RWPE2 (cell line): ENCODE data around the gene HS3ST4.

Experiments used
- ATAC-seq: fragments of 200-7000 bp; cut with Tn5 transposase; 3 replicates; pipeline ENCODE4 v1.9.1; 2021; ENCODE audit warnings: low read depth
- DNase-seq: peaks from one replicate; pipeline ENCODE4 v3.0.0-alpha.2; 2020; ENCODE audit warnings: low spot score
- H3K27ac ChIP-seq: fragments of 450-650 bp; 2 replicates; pipeline ENCODE4 v1.5.1; 2017; ENCODE audit warnings: mild to moderate bottlenecking; ENCODE audit not compliant: poor library complexity, severe bottlenecking
- H3K27me3 ChIP-seq: fragments of 250-450 bp; sonication (Bioruptor Pico); 2 replicates; pipeline ENCODE4 v1.5.1; 2021; ENCODE audit warnings: mild to moderate bottlenecking, moderate library complexity; ENCODE audit not compliant: insufficient read depth, poor library complexity, severe bottlenecking
- H3K36me3 ChIP-seq: fragments of 250-450 bp; sonication (Bioruptor Pico); 2 replicates; pipeline ENCODE4 v1.5.1; 2020; ENCODE audit warnings: low read depth, mild to moderate bottlenecking, moderate library complexity
- H3K4me1 ChIP-seq: fragments of 250-450 bp; sonication (Bioruptor Pico); 2 replicates; pipeline ENCODE4 v1.5.1; 2021; ENCODE audit warnings: mild to moderate bottlenecking, moderate library complexity; ENCODE audit not compliant: insufficient read depth, poor library complexity, severe bottlenecking
- H3K4me3 ChIP-seq: fragments of 250-450 bp; sonication (Bioruptor Pico); 2 replicates; pipeline ENCODE4 v1.5.1; 2021; ENCODE audit warnings: mild to moderate bottlenecking, moderate library complexity; ENCODE audit not compliant: severe bottlenecking
- H3K9me3 ChIP-seq: fragments of 250-450 bp; sonication (Bioruptor Pico); 2 replicates; pipeline ENCODE4 v1.5.1; 2021; ENCODE audit warnings: mild to moderate bottlenecking, moderate library complexity; ENCODE audit not compliant: severe bottlenecking
- TF ChIP-seq, protein P1 (sequence below): fragments of 450-650 bp; IDR thresholded peaks from one replicate; pipeline ENCODE4 v1.5.1; 2017; ENCODE audit warnings: mild to moderate bottlenecking, moderate library complexity; ENCODE audit not compliant: poor library complexity, severe bottlenecking

HS3ST4 gene

DNA sequence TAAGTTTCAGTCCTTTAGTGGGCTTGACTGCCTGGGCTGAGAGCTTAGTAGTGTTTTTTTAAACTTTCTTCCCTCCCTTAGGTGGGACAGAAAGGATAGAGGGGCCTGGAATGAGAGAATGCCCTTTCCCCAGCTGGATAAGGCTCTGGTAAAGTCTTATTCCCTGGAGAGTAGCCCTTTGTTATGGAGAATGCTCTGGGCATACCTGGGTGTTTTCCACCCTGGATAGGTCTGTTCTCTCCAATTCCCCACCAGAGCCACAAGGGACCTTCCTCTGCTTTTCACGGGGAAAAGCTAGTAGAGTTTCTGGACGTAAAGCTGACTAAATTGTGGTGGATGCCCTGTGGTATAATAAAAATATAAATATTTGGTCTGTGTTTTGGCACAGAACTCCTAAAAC lies 164.1 kb downstream of the HS3ST4 start:
- Histone ChIP-seq H3K36me3 (no peaks in the 10 kb centered on the region), H3K4me3 (no peak overlapping the region), H3K27me3 (no peaks in the 10 kb centered on the region), H3K27ac (no peak overlapping the region), H3K4me1 (no peaks in the 10 kb centered on the region), H3K9me3 (no peaks in the 10 kb centered on the region)
- TF ChIP-seq, protein P1, sequence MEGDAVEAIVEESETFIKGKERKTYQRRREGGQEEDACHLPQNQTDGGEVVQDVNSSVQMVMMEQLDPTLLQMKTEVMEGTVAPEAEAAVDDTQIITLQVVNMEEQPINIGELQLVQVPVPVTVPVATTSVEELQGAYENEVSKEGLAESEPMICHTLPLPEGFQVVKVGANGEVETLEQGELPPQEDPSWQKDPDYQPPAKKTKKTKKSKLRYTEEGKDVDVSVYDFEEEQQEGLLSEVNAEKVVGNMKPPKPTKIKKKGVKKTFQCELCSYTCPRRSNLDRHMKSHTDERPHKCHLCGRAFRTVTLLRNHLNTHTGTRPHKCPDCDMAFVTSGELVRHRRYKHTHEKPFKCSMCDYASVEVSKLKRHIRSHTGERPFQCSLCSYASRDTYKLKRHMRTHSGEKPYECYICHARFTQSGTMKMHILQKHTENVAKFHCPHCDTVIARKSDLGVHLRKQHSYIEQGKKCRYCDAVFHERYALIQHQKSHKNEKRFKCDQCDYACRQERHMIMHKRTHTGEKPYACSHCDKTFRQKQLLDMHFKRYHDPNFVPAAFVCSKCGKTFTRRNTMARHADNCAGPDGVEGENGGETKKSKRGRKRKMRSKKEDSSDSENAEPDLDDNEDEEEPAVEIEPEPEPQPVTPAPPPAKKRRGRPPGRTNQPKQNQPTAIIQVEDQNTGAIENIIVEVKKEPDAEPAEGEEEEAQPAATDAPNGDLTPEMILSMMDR = no peak
- DNase-seq (no peak), ATAC-seq (no peak)

DNA sequence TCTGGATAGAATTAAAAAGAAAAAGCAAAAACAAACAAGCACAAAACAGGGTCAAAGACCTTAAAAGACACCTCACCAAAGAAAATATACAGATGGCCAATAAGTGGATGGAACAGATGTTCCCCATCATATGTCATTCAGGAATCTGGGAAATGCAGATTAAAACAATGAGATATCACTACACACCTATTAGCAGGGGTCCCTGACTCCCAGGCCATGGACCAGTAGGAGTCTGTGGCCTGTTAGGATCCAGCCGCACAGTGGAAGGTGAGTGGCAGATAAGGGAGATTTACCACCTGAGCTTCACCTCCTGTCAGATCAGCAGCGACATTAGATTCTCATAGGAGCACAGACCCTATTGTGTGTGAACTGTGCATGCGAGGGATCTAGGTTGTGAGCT lies 167.9 kb downstream of the HS3ST4 start:
- H3K4me3 ChIP-seq = no peak overlapping the region
- H3K27me3 ChIP-seq = no peaks in the 10 kb centered on the region
- H3K9me3 ChIP-seq = no peaks in the 10 kb centered on the region
- no peak overlapping the region for H3K27ac ChIP-seq
- TF ChIP-seq, protein P1 = no peak
- H3K4me1 ChIP-seq = no peaks in the 10 kb centered on the region
- DNase-seq = no peak
- H3K36me3 ChIP-seq = no peaks in the 10 kb centered on the region
- no peak for ATAC-seq

DNA sequence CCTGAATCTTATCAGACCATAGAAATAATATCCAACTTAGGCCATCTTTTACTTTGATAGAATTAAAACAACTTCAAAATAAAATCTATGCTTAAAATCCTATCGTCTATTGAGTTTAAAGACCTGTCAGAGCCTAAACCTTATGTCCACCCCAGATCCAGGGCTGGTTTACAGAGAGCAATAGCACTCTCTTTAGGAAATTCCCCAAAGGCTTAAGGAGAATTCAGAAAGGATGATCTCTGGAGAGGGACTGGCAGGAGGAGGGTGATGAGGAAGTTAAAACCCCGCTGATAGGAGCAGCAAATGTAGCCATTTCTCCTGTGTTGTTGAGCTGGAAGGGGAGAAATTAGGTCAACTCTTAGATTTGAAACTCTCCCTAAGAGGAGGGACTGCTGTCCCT lies 175.3 kb downstream of the HS3ST4 start:
- ATAC-seq = no peak
- no peaks in the 10 kb centered on the region for H3K27me3 ChIP-seq
- no peaks in the 10 kb centered on the region for H3K9me3 ChIP-seq
- H3K4me1 ChIP-seq = no peaks in the 10 kb centered on the region
- H3K4me3 ChIP-seq = no peak overlapping the region
- H3K27ac ChIP-seq = no peak overlapping the region
- no peaks in the 10 kb centered on the region for H3K36me3 ChIP-seq
- TF ChIP-seq, protein P1 = no peak
- no peak for DNase-seq

DNA sequence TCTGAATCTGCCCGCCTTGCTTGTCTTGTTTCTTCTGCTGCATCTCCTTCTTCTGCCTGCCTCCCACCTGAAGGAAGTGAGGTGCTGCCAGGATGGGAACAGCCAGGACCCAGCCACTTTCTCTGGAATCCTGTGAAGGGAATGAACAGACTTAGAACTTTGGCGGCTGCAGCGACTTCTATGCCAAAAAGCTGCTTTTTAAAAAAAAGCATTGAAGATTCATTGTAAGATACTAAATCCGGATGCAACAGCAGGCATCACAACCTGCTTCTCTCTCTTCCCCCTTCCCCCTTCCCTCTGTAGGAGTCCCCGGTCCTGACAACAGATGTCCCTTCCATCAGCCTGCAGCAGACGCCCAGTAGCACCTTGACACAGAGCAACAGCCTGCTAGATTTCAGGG lies 176.3 kb downstream of the HS3ST4 start:
- Histone ChIP-seq H3K9me3 (no peaks in the 10 kb centered on the region), H3K27ac (no peak overlapping the region), H3K27me3 (no peaks in the 10 kb centered on the region), H3K4me1 (no peaks in the 10 kb centered on the region), H3K4me3 (no peak overlapping the region), H3K36me3 (no peaks in the 10 kb centered on the region)
- ATAC-seq = no peak
- DNase-seq = no peak
- TF ChIP-seq, protein P1 = no peak

DNA sequence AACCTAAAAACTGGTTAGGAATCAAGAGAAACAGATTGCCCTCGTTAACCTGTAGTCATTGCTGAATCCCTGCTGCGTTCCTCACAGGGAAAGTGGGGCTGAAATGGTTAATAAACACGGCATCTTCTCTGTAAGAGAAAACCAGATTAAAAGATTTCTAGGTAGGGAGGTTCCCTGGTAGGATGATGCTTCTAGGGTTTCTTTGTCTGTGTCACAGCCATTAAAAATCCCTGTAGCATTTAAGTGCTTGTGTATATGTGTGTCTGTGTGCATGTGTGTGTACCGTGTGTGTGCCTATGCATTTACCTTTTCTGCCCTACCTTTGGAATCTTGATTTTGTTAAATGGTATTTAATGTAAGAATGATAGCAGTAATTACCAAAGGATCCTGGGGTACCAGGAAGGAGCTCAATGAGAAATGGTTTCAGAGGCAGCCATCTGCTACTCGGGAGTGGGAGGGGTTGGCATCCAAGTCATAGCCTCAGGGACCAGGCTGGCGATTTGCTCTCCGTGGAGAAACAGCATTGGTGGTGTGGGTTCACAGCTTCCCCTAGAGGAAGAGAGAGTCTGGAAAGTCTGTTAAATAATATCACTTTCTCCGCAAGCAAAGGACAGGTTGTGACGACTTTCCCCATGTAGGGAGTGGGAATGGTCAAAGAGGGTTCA lies 177.1 kb downstream of the HS3ST4 start:
- H3K27ac ChIP-seq = no peak overlapping the region
- H3K27me3 ChIP-seq = no peaks in the 10 kb centered on the region
- DNase-seq = no peak
- no peak for ATAC-seq
- H3K4me3 ChIP-seq = no peak overlapping the region
- H3K36me3 ChIP-seq = no peaks in the 10 kb centered on the region
- TF ChIP-seq, protein P1 = no peak
- no peaks in the 10 kb centered on the region for H3K4me1 ChIP-seq
- H3K9me3 ChIP-seq = no peaks in the 10 kb centered on the region
